Putamen (tissue), 1 donor: ENCODE data around the gene PEMT.
A peak's percentile ranks its signal among the peaks of the same experiment; 100 is the strongest.

Experiments
- DNase-seq: peaks from one replicate; pipeline ENCODE4 v3.0.0-alpha.2; 2016; ENCODE audit warnings: low spot score

PEMT gene

GRCh38 chr17:17503566-17504130 lies 87.9 kb downstream of the PEMT start:
- peak; percentile 54 for DNase-seq

DNA sequence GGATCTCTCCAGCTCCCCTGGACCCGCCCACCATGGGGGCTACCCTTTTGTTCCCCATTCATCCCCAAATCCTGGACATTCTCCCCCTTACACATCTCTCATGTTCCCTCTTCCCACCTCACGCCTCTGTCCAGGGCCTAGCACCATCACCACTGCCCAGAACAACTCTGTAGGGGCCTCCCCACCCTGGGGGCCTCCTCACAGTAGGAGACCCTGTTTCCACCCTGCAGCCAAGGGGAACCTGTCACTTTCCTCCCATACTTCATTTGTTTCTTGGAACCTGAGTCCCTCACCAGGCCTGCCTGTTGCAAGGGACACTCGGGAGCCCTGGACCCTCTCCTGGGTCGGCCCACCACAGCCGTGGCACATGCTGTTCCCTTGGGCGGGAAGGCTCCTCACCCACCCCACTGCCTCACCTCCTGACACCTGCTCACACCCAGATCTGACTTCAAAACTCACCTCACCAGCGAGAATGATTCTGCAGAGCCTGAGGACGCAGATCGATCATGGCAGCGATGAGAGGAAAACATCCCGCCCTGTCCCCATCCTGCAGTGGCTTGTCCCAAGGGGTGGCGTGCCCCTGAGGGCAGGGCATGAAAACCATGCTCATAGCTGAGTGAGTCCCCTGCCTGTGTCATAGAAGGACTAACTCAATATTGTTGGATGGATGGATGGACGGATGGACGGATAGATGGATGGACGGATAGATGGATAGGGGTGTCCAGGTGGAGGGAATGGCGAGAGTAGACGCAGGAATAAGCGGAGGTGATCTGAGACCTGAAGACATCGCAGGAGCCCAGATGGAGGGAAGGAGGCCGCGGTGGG lies 88.6 kb downstream of the PEMT start:
- no peak for DNase-seq

GRCh38 chr17:17500999-17501605 lies 90.4 kb downstream of the PEMT start:
- DNase-seq, result no peak

GRCh38 chr17:17499402-17500145 lies 91.9 kb downstream of the PEMT start:
- no peak for DNase-seq

DNA sequence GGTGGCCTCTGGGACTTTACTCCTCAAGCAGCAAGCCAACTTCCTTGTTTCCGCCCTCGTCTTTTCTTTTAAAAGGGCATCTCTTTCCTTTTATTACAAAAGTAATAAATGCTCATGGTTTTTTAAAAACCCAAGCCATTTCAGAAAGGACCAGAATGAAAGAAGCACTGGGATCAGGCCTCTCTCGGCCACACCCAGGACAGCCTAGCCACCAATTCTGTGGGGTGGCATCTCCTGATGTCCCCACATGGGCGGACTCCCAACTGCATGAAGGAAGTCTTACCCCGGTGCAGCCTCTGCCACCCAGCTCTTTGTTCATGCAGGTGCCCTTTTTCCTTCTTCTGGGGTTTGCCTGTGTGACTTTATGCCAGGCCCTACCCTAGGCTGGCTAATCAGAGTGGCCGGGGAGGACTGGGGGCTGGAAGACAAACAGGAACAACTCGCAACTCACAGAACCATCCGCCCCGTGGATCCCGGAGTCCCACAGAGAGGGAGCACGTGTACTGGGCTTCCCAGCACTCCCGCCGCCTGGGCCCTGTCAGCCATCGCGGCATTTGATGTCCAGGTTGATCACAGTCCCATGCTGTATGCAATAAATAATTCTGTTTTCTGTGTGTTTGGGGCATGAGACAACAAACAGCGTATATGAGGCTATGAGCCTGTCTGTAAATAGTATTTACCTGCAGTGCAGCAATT lies 92.8 kb downstream of the PEMT start:
- no peak for DNase-seq

GRCh38 chr17:17497845-17498520 lies 93.5 kb downstream of the PEMT start:
- DNase-seq, result no peak

DNA sequence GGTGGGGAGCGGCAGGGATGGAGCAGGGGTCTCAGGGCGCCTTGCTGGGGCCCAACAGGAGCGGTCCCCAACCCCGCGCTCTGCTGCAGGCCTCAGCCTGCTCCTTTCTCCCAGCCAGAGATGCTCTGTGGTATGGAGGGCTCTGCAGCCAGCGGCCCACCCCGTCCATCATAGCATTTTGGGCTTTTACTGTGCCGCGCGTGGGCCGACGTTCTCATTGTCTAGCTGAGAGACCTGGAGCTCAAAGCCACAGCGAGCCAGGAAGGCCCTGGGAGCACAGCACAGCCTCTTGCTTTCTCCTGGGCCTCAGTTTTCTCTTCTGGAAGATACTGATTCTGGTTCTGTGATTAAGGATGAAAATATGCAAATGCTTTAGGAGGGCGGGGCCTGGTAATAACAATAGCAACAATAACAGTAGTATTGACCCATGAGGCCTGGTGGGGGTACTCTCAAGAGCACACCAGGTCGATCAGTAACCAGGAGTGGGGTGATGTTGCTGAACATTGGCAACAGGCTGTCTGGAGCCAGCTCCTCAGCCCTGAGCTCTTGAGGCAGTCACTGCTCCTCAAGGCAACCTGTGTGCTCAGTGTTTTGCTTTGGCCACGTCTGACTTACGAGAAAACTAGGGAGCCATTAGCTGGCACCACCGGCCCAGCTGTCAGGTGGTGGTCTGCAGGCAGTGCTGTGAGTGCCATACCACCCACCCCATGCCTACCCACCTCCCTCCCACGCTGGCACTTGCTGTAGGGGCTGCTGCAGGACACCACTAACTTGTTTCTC lies 94.3 kb downstream of the PEMT start:
- DNase-seq, result no peak

- DNase-seq, result peak; percentile 87
Observed at GRCh38 chr17:17496189-17497064, 95.1 kb downstream of the PEMT start, which contains the start of gene RASD1. RASD1 (minus strand) TSS chr17:17496395; CDS start chr17:17496181, 214 bp downstream.

DNA sequence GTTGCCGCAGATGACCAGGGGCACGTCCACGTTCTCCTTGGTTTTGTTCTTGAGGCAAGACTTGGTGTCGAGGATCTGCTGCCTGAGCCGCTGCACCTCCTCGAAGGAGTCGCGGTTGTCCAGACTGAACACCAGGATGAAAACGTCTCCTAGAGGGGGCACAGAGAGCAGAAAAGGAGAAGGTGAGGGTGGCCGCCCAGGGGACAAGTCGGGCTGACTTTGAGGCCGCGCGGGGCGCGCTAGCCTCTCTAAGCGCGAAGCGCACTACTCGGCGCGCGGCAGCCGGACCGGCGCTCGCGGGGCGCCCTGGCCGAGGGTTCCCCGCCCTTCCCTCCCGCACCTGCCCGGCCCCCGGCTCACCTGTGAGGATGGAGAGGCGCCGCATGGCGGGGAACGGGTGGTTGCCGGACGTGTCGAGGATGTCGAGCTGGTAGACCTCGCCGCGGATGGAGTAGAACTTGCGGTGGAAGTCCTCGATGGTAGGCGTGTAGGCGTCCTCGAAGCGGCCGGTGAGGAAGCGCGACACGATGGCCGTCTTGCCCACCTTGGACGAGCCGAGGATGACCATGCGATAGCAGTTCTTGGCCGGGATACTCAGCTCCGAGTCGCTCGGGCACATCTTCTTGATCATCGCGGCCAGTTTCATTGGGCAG lies 95.8 kb downstream of the PEMT start:
- no peak for DNase-seq

DNA sequence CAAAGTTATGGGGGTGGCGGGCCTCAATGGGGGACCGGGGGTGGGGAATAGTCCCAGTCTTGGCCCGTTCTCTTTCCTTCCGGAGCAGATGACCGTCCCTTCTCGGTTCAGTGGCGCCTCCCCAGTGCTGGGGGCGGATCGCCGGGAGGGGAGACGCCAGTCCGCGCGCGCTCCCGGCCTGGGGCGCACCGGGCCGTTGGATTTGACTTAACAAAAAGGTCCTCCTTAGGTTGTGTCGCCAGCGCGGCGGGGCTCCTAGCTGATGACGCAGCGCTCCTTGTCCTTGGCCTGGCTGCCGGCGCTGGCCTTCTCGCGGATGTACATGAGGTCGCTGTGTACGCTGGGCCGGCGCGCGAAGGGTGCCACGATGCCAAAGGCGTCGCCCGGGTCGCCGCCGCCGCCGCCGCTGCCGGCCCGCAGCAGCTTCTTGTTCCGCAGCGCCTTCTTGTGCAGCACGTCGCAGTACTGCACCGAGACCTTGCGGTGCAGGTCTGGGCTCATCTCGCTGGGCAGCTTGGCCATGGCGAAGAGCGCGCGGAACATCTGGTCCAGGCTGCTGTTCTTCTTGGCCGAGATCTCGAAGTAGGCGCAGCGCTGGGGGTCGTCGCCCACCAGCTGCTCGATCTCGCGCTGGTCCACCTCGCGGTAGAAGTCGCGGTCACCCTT lies 96.5 kb downstream of the PEMT start:
- DNase-seq, result peak; percentile 23

DNA sequence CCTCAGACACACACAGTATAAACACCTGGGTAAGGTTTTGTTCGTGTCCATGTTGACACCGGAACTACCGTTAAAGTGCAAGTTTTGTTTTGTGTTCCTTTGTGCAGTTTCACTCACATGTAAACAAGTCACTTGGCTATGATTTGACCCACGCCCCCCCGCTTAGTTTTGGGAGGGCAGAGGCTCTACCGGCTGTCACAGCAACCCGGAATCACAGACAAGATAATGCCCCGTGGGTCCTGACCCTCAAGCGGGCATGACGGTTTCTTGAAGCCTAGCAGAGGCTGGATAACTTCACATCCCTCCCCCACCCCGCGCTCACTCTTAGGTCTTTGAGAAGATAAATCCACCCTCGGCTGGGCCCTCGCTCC lies 97.0 kb downstream of the PEMT start:
- DNase-seq, result no peak

- DNase-seq, result no peak
Observed at GRCh38 chr17:17493986-17494466, 97.5 kb downstream of the PEMT start.

DNA sequence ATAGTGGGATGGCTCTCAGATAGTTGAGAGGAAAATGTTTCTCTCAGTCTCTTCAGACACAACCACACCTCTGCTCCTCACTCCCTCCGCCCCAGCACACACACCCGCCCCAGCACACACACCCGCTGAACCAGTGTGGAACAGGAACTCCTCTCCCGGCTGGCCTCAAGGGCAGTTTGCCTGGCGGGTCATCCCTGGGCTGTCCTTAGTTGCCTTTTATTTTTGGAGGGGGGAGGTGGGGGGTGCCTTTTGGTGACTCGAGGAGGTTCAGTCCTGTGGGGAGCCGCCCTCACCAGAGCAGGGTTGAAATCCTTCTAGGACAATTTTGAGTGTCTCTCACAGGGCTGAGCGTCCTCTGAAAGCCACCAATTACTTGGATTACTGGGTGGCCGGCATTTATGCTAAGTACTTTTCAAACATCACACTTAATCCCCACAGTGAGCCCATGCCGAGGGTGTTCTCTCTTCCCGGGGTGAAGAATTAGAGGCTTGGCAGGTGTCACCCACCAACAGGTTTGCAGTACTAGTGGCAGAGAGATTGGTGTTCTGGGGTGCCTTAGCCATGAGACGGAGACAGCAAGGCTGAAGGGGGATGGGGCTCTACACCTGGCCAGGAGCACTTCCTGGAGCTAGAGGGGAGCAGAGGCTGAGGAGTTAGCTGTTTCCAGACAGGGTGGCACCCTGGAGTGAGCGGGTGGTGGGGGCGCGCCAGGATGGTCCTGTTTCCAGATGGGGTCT lies 98.1 kb downstream of the PEMT start:
- no peak for DNase-seq

- DNase-seq, result no peak
Observed at GRCh38 chr17:17492571-17492970, 98.9 kb downstream of the PEMT start.

DNA sequence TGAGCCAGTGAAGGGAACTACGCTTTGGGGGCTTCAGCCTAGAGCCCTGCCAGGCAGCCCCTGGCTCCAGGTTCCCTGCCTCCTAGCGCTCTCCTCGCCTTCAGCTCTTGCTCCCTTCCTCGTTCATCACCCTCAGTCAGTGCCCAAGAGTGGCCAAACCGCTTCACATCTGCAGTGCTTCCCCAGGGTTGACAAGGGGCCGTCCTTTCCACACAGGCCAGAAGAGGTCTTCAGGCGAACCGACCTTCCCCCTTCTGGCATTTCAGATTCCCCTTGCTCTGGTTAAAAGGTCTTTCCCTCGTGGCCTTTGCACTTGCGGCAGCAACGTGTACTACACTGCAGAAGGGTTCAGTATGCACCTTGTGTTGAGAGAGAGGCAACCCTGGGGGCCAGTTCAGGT lies 99.4 kb downstream of the PEMT start:
- DNase-seq, result no peak

- DNase-seq, result peak; percentile 74
Observed at GRCh38 chr17:17491546-17491988, 99.9 kb downstream of the PEMT start.

DNA sequence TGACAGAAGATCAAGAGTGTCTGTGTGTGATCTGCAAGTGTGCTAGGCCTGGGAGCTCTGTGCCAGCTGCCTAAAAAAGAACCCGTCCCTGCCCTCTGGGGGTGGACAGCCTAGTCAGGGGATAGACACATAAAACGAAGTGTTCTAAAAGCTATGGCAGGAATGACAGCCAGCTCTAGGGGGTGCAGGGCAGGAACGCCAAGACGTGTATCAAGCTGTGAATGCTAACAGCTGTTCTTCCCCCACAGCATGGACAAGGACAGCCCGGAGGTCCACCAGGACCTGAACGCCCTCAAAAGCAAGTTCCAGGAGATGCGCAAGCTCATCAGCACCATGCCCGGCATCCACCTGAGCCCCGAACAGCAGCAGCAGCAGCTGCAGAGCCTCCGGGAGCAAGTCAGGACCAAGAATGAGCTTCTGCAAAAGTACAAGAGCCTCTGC lies 100.5 kb downstream of the PEMT start:
- DNase-seq, result peak; percentile 48
